ENCODE data around the gene TRRAP.

Gene TRRAP

DNA sequence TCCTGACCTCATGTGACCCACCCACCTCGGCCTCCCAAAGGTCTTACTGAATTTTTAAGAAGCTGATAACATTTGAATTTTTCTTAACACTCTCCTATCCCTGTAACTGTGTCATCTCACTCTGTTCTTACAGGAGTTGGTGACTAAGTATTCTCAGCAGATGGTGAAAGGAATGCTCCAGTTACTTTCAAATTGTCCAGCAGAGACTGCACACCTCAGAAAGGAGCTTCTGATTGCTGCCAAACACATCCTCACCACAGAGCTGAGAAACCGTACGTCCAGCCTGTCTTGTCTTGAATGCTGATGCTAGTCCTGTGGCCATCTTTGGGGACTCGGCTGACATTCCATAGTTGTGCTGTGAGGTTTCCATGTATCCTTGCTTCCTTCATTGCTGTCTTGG, 24.9 kb downstream of the TRRAP start:
- no peak for DNase-seq

- no peak for DNase-seq
Measured at GRCh38 chr7:98907570-98907969, 29.2 kb downstream of the TRRAP start.

GRCh38 chr7:98908585-98908984, 30.3 kb downstream of the TRRAP start:
- no peak for DNase-seq

- DNase-seq, result no peak
Measured at GRCh38 chr7:98909487-98909886, 31.2 kb downstream of the TRRAP start.

GRCh38 chr7:98910427-98910826, 32.1 kb downstream of the TRRAP start:
- DNase-seq, result no peak

GRCh38 chr7:98911916-98912315, 33.6 kb downstream of the TRRAP start:
- no peak for DNase-seq

DNA sequence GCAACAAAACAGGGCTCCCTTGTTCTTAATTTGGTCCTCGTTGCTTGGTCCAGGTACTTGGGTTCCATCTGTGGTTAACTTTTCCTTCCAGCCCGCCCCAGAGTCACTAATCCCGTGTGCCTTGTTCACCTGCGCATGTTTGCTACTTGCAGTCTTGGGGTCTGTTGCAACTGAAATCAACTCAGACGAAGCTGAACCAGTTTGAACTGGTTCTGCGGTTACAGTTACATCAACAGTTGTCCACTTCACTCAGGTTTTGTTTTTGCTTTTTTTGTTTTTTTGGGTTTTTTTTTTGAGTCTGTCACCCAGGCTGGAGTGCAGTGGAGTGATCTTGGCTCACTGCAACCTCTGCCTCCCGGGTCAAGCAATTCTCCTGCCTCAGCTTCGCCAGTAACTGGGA, 34.7 kb downstream of the TRRAP start:
- no peak for DNase-seq

DNA sequence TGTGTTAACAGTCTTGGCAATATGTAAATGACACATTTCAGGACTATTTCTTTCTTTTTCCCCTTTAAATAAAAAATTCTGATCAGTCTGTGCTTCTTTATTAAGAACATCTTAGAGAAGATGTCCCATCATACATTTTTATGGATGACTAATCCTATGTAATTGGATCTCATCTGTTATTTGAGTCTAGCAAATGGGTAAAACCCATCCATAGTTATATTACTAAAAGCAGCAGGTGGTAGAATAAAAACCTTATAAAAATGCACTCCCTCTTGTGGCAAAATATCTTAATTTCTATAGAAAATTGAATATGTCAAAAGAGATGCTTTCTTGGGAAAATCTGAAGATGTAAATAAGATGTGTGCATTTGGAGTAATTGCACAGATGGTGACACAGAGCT, 35.3 kb downstream of the TRRAP start:
- no peak for DNase-seq

- DNase-seq, result no peak
Measured at GRCh38 chr7:98917331-98917730, 39.0 kb downstream of the TRRAP start.

- DNase-seq, result no peak
Measured at GRCh38 chr7:98921608-98922372, 43.5 kb downstream of the TRRAP start.

DNA sequence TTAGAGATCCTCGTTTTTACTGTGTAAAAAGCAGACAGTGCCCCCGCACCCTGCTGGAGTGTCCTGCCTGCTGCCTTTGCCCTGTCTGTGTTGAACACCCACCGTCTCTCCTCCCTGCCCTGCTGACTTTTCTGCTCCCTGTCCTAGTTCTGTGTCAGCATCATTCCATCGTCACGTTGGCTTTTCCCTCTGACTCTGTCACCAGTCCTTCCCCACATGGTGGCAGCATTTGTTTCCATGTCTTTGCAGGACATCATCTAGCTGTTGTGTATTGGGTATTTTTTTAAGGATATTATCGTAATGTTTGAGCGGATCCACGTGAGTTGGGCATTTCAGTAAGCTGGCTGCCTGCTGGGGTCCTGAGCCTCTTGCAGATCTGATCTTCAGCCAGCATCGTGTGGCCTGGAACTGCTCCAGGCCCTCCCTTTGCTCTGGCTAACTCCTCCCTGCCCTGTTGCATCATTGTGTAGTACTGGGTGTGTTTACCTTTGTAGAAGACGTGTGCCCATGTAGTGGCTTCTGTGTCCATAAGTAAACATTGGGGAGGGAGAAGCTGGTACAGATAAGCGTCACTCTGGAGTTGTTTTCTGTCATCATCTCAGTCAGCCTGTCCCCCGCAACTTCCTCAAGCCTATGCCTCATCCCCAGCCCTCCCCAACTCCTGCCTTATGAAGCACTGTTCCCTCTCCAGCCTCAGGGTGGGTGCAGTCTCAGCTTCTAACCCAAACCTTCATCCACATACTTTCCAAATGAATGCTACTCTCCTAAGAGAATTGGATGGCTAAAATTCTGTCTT, 44.3 kb downstream of the TRRAP start:
- DNase-seq, result no peak

- no peak for DNase-seq
Measured at GRCh38 chr7:98923512-98923911, 45.2 kb downstream of the TRRAP start.

DNA sequence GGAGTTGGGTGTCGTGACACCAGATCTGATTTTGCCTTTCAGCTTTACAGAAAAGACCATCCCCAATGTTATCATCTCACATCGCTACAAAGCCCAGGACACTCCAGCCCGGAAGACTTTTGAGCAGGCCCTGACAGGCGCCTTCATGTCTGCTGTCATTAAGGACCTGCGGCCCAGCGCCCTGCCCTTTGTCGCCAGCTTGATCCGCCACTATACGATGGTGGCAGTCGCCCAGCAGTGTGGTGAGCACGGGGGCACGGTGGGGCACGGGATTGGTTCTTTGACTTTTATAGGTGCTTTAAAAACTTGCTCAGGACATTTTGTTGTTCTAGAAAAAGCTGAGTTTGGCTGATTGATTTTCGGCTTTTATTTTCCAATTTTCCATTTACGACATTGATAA, 48.8 kb downstream of the TRRAP start:
- no peak for DNase-seq

DNA sequence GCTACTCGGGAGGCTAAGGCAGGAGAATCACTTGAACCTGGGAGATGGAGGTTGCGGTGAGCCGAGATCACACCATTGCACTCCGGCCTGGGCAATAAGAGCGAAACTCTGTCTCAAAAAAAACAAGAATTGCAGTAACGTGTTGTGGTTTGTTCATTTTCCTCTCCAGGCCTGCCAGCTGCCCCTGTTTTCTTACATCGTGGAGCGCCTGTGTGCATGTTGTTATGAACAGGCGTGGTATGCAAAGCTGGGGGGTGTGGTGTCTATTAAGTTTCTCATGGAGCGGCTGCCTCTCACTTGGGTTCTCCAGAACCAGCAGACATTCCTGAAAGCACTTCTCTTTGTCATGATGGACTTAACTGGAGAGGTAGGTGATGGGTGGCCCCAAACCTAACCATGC, 52.1 kb downstream of the TRRAP start:
- no peak for DNase-seq

- DNase-seq, result no peak
Measured at GRCh38 chr7:98930921-98931320, 52.6 kb downstream of the TRRAP start.

DNA sequence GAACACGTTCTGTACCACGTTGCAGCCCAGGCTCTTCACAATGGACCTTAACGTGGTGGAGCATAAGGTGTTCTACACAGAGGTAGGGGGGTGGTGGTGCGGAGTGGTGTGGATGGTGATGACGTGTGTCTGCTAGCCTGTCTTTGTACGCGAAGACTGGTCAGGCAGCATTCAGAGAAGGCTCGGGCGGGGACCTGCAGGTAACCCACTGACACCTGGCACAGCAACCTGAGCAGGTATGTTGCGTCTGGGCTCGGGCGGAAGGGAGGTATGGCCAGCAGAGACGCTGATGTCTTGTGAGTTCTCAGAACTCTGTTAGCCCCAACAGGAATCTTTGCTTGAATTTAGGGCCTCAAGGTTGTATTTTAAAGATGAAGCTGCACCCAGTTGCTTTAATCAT, 55.0 kb downstream of the TRRAP start:
- no peak for DNase-seq

GRCh38 chr7:98934267-98934666, 55.9 kb downstream of the TRRAP start:
- no peak for DNase-seq

DNA sequence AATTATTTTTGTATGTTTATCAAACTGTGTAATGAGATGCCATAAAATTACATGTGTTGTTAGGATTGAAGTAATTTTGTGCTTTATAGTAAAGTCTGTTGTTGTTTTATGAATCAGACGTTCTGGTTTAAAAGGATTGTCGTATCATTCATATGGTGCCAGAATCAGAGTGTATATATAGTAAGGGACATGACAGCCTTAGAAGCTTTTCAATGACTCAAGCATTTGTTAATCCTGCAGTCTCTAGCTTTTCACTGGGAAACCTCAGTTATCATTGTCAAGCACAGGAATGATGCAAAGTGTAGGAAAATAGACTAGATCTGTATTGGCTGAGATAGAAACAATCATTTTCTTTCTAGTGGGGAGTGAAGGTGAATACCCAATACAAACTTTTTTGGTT, 57.5 kb downstream of the TRRAP start:
- DNase-seq, result no peak

GRCh38 chr7:98943336-98943735, 65.0 kb downstream of the TRRAP start:
- DNase-seq, result no peak

GRCh38 chr7:98944386-98944785, 66.1 kb downstream of the TRRAP start:
- DNase-seq, result no peak

DNA sequence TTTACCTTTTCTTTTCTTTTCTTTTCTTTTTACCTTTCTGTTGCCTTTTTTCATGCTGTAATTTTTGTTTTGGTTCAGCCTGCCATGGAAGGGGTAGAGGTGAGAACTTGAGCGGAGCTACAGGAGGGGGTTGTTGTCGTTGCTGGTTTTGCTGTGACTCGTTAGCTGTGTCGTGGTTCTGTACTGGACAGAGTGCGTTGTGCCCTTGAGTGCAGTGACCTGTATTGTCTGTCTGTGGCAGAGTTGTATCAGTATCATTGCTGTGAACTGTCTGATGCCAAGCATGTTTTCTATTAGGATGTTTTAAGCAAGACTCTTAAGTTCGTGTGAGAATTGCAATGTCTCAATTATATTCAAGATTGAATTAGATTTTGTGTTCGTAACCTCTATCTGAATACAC, 67.5 kb downstream of the TRRAP start:
- no peak for DNase-seq

- DNase-seq, result no peak
Measured at GRCh38 chr7:98946389-98946788, 68.1 kb downstream of the TRRAP start.

- DNase-seq, result no peak
Measured at GRCh38 chr7:98949336-98950044, 71.2 kb downstream of the TRRAP start.

DNA sequence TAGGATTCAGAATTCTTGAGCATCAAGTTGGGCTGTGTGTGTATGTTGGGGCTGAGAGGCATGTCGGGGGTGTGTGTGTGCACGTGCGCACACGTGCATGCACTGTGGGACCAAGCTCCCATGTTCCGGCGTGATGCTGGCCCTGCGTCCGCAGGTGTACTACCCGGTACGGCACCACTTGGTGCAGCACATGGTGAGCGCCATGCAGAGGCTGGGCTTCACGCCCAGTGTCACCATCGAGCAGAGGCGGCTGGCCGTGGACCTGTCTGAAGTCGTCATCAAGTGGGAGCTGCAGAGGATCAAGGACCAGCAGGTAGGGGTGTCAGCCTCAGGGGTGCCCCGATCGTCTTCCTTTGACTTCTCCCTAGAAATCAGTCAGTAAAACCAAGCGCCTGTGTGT, 77.7 kb downstream of the TRRAP start:
- no peak for DNase-seq
